OCI-LY1 (cell line): ENCODE measurements around the gene GJB6.

Source experiments
- EZH2 ChIP-seq: fragments of 200-600 bp; sonication (generic), shearing (Covaris generic); IDR thresholded peaks from 2 replicates; pipeline ENCODE4 v1.8.0; 2017; ENCODE audit warnings: borderline replicate concordance, mixed run types, mild to moderate bottlenecking, antibody characterized with exemption, low read length, moderate library complexity, mixed read lengths
- TF ChIP-seq, protein P1 (sequence below): fragments of 200-600 bp; sonication (generic), shearing (Covaris generic); IDR thresholded peaks from 2 replicates; pipeline ENCODE4 v1.5.1; 2017; ENCODE audit warnings: mild to moderate bottlenecking, antibody characterized with exemption, low read length, moderate library complexity, mixed read lengths

DNA sequence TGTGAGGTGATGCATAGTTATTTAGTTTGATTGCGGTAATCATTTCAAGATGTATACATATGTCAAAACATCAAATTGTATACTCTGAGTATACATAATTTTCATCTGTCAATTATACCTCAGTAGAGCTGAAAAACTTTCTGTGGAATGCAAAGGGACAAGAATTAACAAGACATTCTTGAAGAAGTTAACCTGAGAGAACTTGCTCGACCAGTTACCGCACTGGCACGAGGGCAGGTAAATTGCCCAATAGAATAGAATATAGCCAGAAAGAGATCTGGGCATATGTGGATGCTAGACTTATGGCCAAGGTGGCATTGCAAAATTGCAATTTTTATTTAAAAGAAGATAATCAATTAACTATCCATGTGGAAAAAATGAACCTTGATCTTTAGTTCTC lies 42.3 kb upstream of the GJB6 start:
- TF ChIP-seq, protein P1, sequence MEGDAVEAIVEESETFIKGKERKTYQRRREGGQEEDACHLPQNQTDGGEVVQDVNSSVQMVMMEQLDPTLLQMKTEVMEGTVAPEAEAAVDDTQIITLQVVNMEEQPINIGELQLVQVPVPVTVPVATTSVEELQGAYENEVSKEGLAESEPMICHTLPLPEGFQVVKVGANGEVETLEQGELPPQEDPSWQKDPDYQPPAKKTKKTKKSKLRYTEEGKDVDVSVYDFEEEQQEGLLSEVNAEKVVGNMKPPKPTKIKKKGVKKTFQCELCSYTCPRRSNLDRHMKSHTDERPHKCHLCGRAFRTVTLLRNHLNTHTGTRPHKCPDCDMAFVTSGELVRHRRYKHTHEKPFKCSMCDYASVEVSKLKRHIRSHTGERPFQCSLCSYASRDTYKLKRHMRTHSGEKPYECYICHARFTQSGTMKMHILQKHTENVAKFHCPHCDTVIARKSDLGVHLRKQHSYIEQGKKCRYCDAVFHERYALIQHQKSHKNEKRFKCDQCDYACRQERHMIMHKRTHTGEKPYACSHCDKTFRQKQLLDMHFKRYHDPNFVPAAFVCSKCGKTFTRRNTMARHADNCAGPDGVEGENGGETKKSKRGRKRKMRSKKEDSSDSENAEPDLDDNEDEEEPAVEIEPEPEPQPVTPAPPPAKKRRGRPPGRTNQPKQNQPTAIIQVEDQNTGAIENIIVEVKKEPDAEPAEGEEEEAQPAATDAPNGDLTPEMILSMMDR: no peak
- no peak for TF ChIP-seq EZH2
